ENCODE measurements around the gene ATG4A.

The ATG4A gene

GRCh38 chrX:108091264-108091877, at the start of gene ATG4A, which contains the start of gene PSMD10:
Gene ATG4A (plus strand): TSS chrX:108091778. CDS start chrX:108091827, 49 bp downstream.
Gene PSMD10 (minus strand): TSS chrX:108091542. CDS start chrX:108091520, 22 bp downstream.
- peak; percentile 97 for DNase-seq

- no peak for DNase-seq
Measured at GRCh38 chrX:108044554-108045256, 46.9 kb upstream of the ATG4A start, which contains the start of gene VSIG1. Gene VSIG1 (plus strand): TSS chrX:108045065. CDS start chrX:108045131, 66 bp downstream.

- DNase-seq: no peak
Measured at GRCh38 chrX:108049649-108050048, 41.9 kb upstream of the ATG4A start.

- DNase-seq: no peak
Measured at GRCh38 chrX:108053218-108053617, 38.4 kb upstream of the ATG4A start.

GRCh38 chrX:108055546-108055945, 36.0 kb upstream of the ATG4A start:
- no peak for DNase-seq

GRCh38 chrX:108059801-108060200, 31.8 kb upstream of the ATG4A start:
- DNase-seq: no peak

- no peak for DNase-seq
Measured at GRCh38 chrX:108064001-108064400, 27.6 kb upstream of the ATG4A start.

- peak; percentile 20 for DNase-seq
Measured at GRCh38 chrX:108064613-108065012, 27.0 kb upstream of the ATG4A start.

- no peak for DNase-seq
Measured at GRCh38 chrX:108068121-108068520, 23.5 kb upstream of the ATG4A start.

- DNase-seq: no peak
Measured at GRCh38 chrX:108070891-108071290, 20.7 kb upstream of the ATG4A start.

- no peak for DNase-seq
Measured at GRCh38 chrX:108071578-108071977, 20.0 kb upstream of the ATG4A start.

GRCh38 chrX:108072746-108073145, 18.8 kb upstream of the ATG4A start:
- no peak for DNase-seq

GRCh38 chrX:108081110-108081509, 10.5 kb upstream of the ATG4A start:
- DNase-seq: no peak

GRCh38 chrX:108087792-108088191, 3.8 kb upstream of the ATG4A start:
- DNase-seq: no peak

GRCh38 chrX:108088511-108088910, 3.1 kb upstream of the ATG4A start:
- no peak for DNase-seq

- no peak for DNase-seq
Measured at GRCh38 chrX:108090491-108091263, 901 bp upstream of the ATG4A start.

- DNase-seq: peak; percentile 75
Measured at GRCh38 chrX:108091878-108092291, 307 bp downstream of the ATG4A start.

GRCh38 chrX:108097380-108097779, 5.8 kb downstream of the ATG4A start:
- DNase-seq: no peak

GRCh38 chrX:108105473-108105872, 13.9 kb downstream of the ATG4A start:
- DNase-seq: no peak

- no peak for DNase-seq
Measured at GRCh38 chrX:108114541-108114940, 23.0 kb downstream of the ATG4A start.

- DNase-seq: peak; percentile 2
Measured at GRCh38 chrX:108117988-108118387, 26.4 kb downstream of the ATG4A start.

- DNase-seq: no peak
Measured at GRCh38 chrX:108121291-108121690, 29.7 kb downstream of the ATG4A start.

GRCh38 chrX:108122748-108123147, 31.2 kb downstream of the ATG4A start:
- peak; percentile 31 for DNase-seq

Measured in NCI-H69 (cell line).